Rectal smooth muscle tissue (tissue), 1 donor: Measurements from ENCODE around the gene ITPKB.

Source experiments
- H3K27ac ChIP-seq: one replicate; pipeline ENCODE4 v1.7.0; 2013; ENCODE audit warnings: low read depth, low read length, inconsistent platforms
- H3K27me3 ChIP-seq: one replicate; pipeline ENCODE4 v1.7.0; 2013; ENCODE audit warnings: low read length; ENCODE audit not compliant: control insufficient read depth, insufficient read depth
- H3K36me3 ChIP-seq: one replicate; pipeline ENCODE4 v1.7.0; 2013; ENCODE audit warnings: low read length; ENCODE audit not compliant: control insufficient read depth, insufficient read depth
- H3K4me1 ChIP-seq: one replicate; pipeline ENCODE4 v1.7.0; 2013; ENCODE audit warnings: low read length; ENCODE audit not compliant: control insufficient read depth, insufficient read depth
- H3K4me3 ChIP-seq: one replicate; pipeline ENCODE4 v1.7.0; 2013; ENCODE audit warnings: low read length
- H3K9ac ChIP-seq: one replicate; pipeline ENCODE4 v1.7.0; 2013; ENCODE audit warnings: low read length

ITPKB gene

DNA sequence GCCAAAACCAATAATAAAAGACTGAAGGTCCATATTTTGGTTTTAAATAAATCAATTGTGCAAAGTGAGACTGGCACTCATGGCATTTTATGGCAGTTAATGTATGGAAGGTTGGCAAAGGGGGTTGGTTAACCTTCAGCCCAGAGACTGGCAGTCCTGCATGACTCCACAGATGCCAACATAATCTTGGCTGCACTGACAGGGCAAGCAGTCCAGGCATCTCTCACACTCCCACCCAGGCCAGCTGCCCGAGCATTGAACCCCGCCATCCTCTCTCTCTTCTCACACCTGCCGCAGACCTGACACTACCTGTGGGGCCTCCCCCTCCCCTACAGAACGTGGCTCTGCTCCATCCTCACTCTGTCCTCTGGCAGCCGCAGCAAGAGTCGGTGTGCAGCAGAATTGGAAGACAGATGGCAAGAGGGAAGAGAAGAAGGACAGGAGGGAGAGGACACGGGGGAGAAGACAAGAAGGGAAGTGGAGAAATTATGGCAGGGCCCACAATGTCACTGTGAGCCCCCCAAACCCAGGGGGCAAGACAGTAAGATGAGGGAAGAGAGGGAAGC, 43.7 kb downstream of the ITPKB start:
- peaks cover 68% of the 10 kb centered on the region for H3K4me1 ChIP-seq
- H3K4me3 ChIP-seq = no peak overlapping the region
- H3K9ac ChIP-seq = no peak overlapping the region
- no peaks in the 10 kb centered on the region for H3K27me3 ChIP-seq
- no peaks in the 10 kb centered on the region for H3K36me3 ChIP-seq
- H3K27ac ChIP-seq = peak overlapping the region; percentile 38

DNA sequence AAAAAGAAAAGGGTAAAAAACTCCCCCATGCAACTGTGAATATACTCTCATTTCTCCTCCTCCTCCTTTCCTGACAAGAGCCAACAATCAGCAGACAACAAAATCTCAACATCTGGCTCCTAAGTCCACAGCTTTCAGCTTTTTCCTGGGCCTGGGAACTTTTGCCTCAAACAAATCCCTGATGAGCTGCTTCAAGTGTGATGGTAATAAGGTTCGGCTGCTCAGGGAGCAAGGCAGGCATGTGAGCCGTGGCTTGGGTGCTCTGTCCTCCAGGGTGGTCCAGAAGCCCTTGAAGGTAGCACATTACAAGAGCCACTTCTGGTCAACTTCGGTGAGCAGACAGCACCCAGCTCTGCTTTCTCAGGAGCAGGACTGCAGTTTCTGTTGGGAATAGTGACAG, 46.3 kb downstream of the ITPKB start:
- Histone ChIP-seq H3K27me3 (no peaks in the 10 kb centered on the region), H3K9ac (no peak overlapping the region), H3K36me3 (no peaks in the 10 kb centered on the region), H3K4me1 (peaks cover 75% of the 10 kb centered on the region), H3K4me3 (no peak overlapping the region), H3K27ac (peak overlapping the region; percentile 88)

DNA sequence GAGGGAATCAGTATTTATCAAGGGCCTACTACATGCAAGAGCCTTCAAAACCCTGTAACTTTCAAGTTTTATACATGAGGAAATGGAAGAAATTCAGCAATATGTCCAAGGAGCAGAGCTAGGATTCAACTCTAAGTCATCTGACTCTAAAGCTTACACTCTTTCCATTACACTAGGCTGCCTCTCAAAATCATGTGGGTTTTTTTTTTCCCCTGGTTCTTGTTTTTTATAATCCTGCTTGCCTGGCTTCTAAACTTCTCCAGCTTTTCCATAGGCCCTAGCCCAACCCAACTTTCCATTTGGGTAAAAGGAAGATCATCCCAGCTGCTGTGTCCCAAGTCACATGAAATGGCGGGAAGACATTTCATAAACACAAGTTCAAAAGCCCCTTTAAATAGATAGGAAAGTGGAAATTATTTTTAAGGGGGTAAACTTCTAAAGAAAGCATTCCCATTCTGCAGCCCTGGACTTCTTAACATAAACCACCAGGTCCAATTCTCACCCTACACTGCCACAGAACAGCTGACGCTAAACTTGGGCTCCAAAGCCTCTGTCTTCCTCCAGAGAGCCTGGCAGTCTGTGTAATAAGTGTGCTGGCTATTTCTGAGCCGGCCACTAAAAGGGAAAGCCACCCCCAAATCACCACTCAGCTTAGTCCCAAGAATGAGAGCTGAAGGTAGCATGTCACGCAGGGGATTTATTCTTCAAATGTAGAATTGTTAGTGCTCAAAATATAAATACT, 46.9 kb downstream of the ITPKB start:
- H3K9ac ChIP-seq = no peak overlapping the region
- peak overlapping the region; percentile 88 for H3K27ac ChIP-seq
- no peak overlapping the region for H3K4me3 ChIP-seq
- H3K36me3 ChIP-seq = no peaks in the 10 kb centered on the region
- H3K27me3 ChIP-seq = no peaks in the 10 kb centered on the region
- H3K4me1 ChIP-seq = peaks cover 75% of the 10 kb centered on the region

DNA sequence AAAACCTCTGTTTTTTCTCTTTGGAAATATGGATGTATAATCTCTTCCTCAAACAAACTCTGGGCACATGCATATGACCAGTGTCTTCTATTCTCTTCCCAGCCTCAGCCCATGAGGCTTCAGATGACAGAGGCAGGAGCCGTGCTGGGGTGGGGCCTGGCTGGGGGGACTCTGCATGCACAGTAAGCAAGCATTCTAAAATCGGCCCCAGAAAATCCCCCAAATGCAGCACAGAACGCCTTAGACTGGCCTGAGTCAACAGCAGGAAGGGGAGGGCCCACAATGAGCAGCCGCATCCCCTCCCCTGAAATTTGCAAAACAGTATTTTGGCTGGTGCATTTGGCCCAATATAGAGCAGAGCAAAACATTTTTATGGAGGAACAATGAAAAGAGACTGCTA, 47.8 kb downstream of the ITPKB start:
- no peak overlapping the region for H3K9ac ChIP-seq
- H3K27me3 ChIP-seq = no peaks in the 10 kb centered on the region
- H3K36me3 ChIP-seq = no peaks in the 10 kb centered on the region
- peaks cover 81% of the 10 kb centered on the region for H3K4me1 ChIP-seq
- H3K27ac ChIP-seq = peak overlapping the region; percentile 88
- no peak overlapping the region for H3K4me3 ChIP-seq

DNA sequence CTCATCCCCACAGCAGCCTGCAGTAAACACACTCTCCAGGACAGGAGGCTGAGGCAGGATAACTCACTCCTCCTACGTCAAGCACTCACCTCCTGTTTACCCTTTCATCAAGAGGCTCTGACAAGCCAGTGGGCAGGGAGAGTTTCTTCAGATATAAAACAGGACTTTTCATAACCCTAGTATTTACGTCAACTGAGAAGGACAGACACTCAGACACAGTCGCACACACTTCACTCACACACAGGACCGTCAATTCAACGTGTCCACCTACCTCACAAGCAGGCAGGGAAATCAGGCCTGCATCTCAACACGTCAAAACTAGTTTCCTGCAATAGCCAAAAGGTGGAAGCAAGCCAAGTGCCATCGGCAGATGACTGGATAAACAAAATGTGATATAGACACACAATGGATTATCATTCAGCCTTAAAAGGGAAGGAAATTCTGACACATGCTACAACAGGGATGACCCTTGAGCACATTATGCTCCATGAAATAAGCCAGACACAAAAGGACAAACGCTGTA, 48.6 kb downstream of the ITPKB start:
- no peaks in the 10 kb centered on the region for H3K36me3 ChIP-seq
- no peak overlapping the region for H3K9ac ChIP-seq
- no peak overlapping the region for H3K4me3 ChIP-seq
- H3K27ac ChIP-seq = peak overlapping the region; percentile 88
- H3K27me3 ChIP-seq = no peaks in the 10 kb centered on the region
- H3K4me1 ChIP-seq = peaks cover 85% of the 10 kb centered on the region

DNA sequence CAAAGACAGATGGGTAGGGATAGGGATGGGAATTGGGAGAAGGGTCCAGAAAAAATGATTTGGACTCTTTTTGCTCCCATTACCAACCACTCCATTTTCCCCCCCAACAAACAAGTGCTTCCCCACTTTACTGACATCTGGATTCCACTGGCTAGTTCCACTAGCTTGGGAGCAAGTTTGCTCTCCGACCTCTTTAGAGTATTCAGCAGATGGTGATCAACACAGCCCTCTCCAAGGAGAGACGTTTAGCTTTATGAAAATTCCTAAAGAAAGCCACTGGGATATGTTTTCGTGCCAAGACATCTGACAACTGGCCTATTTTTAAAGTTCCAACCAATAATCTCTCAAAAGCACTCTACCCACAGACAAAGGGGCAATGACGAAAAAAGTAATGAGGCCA, 50.3 kb downstream of the ITPKB start:
- Histone ChIP-seq H3K4me1 (peaks cover 97% of the 10 kb centered on the region), H3K4me3 (no peak overlapping the region), H3K27ac (peak overlapping the region; percentile 88), H3K36me3 (peaks cover 5% of the 10 kb centered on the region), H3K27me3 (no peaks in the 10 kb centered on the region), H3K9ac (no peak overlapping the region)

DNA sequence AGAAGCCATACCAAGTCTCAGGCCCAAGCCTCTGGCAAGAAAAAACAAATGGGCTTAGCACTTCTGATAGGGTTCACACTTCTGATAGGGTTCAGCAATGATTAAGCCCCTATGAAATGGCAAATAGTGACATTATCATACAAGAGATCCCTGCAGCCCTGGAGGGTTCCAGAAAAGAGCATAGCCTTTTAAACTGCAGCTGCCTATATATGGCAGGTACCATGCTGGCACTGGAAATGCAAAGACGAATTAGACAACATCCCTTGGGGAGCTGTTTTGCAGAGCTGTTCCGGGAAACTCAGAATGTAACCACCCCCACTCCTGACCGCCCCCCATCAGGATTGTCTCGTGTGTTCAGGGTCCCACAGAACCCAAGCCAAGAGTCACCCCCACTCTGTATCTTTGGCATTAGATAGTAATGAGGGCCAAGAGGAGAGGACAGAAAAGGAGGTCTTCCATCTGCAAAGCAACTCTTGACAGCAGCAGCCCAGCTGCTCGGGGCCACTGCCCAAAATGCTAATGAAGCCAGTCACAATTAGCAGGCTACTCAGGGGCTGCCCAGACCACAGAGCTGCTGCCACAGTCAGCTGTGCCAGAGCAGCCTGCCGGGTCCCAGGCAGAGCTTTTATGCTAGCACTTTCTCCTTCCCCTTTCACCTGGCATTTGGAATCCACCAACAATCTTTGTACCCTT, 50.9 kb downstream of the ITPKB start:
- no peak overlapping the region for H3K9ac ChIP-seq
- H3K36me3 ChIP-seq = peaks cover 5% of the 10 kb centered on the region
- peak overlapping the region; percentile 88 for H3K27ac ChIP-seq
- H3K4me3 ChIP-seq = no peak overlapping the region
- no peaks in the 10 kb centered on the region for H3K27me3 ChIP-seq
- peaks cover 94% of the 10 kb centered on the region for H3K4me1 ChIP-seq

DNA sequence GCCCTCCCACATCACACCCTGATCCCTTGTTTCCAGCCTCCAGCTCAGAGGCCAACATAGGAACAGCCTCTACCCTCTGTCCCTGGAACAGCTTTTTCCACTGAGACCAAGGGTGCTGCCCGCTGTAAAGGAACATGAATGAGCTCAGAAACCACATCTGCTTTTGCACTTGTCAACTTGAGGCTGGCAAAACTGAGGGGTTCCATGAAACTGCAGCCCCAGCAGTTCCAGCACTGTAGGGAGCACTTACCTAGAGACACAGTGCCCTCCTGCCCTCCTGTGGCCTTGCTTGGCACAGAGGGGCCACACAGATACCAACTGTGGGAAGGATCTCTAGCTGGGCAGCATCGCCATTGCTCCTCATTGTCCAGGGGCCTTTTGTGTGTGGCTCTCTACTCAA, 51.7 kb downstream of the ITPKB start:
- Histone ChIP-seq H3K9ac (no peak overlapping the region), H3K4me1 (peaks cover 94% of the 10 kb centered on the region), H3K27ac (peak overlapping the region; percentile 88), H3K4me3 (peak overlapping the region; percentile 10), H3K36me3 (peaks cover 5% of the 10 kb centered on the region), H3K27me3 (no peaks in the 10 kb centered on the region)

DNA sequence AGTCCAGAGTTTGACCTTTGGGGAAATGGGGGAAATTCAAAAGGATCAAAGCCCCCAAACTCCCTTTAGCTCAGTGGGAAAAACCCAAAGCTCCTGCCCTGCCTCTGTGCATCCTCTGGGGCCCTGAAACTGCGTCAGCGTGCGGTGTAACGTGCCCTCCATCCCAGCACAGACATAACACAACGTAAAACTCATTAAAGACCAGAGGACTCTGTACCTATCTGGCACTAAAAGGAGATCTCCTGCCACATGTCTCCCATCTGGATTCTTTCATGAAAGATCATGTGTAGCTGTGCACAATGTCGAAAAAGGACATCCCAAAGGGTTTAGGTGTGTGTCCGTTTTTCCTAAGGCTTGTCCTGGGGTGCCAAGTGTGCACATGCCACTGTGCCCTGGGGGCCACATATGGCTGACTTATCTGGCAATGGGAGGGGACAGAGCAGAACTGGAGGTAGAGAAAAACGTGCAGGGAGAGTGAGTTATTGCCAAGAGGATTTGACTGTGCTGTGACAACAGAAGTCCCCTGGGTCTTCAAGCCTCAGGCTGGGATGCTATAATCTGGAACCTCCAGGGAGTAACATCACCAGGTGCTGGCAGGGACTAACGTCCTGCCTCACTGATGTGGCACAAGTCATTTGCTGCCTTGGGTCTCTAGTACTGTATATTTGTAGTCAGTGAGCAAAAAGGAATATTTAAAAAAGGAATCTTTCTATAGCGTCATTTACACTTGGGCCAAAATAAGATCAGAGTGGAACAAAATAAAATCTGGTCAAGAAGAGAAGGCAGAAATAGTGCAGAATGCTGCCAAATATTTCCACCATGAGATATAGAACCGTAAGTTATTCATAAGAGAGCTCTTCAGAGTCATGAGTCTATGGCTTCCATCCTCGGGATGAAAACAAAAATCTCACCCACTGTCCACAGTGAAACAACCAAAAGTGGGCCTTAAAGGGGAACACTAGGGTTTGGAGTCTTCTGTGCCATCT, 52.3 kb downstream of the ITPKB start:
- peak overlapping the region; percentile 10 for H3K4me3 ChIP-seq
- H3K9ac ChIP-seq = no peak overlapping the region
- no peaks in the 10 kb centered on the region for H3K27me3 ChIP-seq
- peaks cover 93% of the 10 kb centered on the region for H3K4me1 ChIP-seq
- peak overlapping the region; percentile 88 for H3K27ac ChIP-seq
- H3K36me3 ChIP-seq = peaks cover 5% of the 10 kb centered on the region

DNA sequence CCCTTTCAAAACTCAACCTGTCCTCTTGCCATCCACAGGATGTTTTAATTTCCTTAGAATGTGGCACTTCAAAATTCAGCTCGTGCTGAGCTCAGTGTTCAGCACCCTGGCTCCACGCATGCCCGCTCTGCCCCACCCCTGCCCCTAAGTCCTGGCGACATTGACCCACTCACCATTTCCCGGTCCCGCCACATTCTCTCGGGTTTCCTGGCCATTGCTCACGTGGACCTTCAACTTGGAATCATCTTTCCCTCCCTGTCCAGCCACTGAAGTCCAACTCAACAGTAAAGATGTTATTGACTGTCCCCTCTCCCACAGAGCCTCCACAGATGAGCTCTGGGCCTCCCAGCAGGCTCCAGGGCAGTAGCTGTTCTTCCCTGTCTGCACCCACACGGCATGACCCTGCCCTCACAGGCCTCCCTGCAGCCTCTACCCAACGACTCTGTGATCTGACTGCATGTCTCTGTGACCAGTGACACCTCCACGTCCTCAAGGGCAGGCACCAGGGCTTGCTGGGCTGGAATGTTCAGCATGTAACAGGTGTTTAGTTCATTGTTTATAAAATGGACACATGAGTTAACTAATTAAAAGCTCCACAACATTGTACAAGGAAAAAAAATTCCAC, 53.8 kb downstream of the ITPKB start:
- peak overlapping the region; percentile 19 for H3K27ac ChIP-seq
- peaks cover 93% of the 10 kb centered on the region for H3K4me1 ChIP-seq
- no peak overlapping the region for H3K9ac ChIP-seq
- no peak overlapping the region for H3K4me3 ChIP-seq
- H3K36me3 ChIP-seq = peaks cover 5% of the 10 kb centered on the region
- H3K27me3 ChIP-seq = no peaks in the 10 kb centered on the region

DNA sequence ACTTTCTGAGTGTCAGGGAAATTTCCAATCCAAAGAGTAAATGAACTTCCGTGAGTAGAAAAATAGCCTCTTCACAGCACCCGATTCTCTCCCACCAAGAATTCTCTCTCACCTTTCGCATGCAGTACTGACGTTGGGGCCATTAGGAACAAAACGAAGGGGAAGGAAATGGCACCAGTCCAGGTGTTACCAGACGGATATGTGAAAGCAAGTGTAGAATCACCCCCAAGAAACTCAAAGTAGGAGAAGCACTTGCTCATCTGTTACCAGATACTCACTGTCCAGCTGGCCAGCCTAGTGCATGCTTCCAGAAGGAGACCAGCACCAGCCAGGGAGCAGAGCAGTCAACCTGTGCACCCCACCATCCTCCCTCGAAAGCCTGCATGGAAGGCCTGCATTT, 55.1 kb downstream of the ITPKB start:
- Histone ChIP-seq H3K4me1 (peaks cover 92% of the 10 kb centered on the region), H3K4me3 (no peak overlapping the region)

More for the DNA sequence above, 55.1 kb downstream of the ITPKB start:
- Histone ChIP-seq H3K27ac (no peak overlapping the region), H3K9ac (no peak overlapping the region), H3K27me3 (no peaks in the 10 kb centered on the region), H3K36me3 (peaks cover 5% of the 10 kb centered on the region)
